Nephron progenitor cell (in vitro differentiated cells): ENCODE measurements around the gene NDFIP2.

Experiments used
- DNase-seq: peaks from one replicate; pipeline ENCODE4 v3.0.0; 2021
- H3K27ac Mint-ChIP-seq: 2 replicates; pipeline ENCODE4 v1.8.0; 2021; ENCODE audit warnings: mild to moderate bottlenecking, moderate library complexity, mixed read lengths
- H3K27me3 Mint-ChIP-seq: 2 replicates; pipeline ENCODE4 v1.8.0; 2021; ENCODE audit warnings: mild to moderate bottlenecking, low read depth, mixed read lengths; ENCODE audit not compliant: poor library complexity
- H3K36me3 Mint-ChIP-seq: 2 replicates; pipeline ENCODE4 v1.8.0; 2021; ENCODE audit warnings: low read depth, mixed read lengths
- H3K4me1 Mint-ChIP-seq: 2 replicates; pipeline ENCODE4 v1.8.0; 2021; ENCODE audit warnings: mixed read lengths
- H3K4me3 Mint-ChIP-seq: 2 replicates; pipeline ENCODE4 v1.8.0; 2021; ENCODE audit warnings: mild to moderate bottlenecking, moderate library complexity, mixed read lengths
- H3K9me3 Mint-ChIP-seq: 2 replicates; pipeline ENCODE4 v1.8.0; 2021; ENCODE audit warnings: mild to moderate bottlenecking, moderate library complexity, mixed read lengths
- TF ChIP-seq, protein P1 (sequence below): fragments of 200-600 bp; sonication (generic); IDR thresholded peaks from 2 replicates; pipeline ENCODE4 v1.5.0; 2021; ENCODE audit warnings: antibody characterized with exemption

The NDFIP2 gene

GRCh38 chr13:79462895-79463294, 18.1 kb upstream of the NDFIP2 start:
- peaks cover 4% of the 10 kb centered on the region for H3K27me3 Mint-ChIP-seq
- H3K4me1 Mint-ChIP-seq: peaks cover 18% of the 10 kb centered on the region
- H3K9me3 Mint-ChIP-seq: no peaks in the 10 kb centered on the region
- no peak for DNase-seq
- no peaks in the 10 kb centered on the region for H3K36me3 Mint-ChIP-seq
- TF ChIP-seq, protein P1, sequence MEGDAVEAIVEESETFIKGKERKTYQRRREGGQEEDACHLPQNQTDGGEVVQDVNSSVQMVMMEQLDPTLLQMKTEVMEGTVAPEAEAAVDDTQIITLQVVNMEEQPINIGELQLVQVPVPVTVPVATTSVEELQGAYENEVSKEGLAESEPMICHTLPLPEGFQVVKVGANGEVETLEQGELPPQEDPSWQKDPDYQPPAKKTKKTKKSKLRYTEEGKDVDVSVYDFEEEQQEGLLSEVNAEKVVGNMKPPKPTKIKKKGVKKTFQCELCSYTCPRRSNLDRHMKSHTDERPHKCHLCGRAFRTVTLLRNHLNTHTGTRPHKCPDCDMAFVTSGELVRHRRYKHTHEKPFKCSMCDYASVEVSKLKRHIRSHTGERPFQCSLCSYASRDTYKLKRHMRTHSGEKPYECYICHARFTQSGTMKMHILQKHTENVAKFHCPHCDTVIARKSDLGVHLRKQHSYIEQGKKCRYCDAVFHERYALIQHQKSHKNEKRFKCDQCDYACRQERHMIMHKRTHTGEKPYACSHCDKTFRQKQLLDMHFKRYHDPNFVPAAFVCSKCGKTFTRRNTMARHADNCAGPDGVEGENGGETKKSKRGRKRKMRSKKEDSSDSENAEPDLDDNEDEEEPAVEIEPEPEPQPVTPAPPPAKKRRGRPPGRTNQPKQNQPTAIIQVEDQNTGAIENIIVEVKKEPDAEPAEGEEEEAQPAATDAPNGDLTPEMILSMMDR: no peak
- H3K27ac Mint-ChIP-seq: no peak overlapping the region
- no peak overlapping the region for H3K4me3 Mint-ChIP-seq

GRCh38 chr13:79463604-79464003, 17.4 kb upstream of the NDFIP2 start:
- no peak overlapping the region for H3K27ac Mint-ChIP-seq
- H3K27me3 Mint-ChIP-seq: peaks cover 4% of the 10 kb centered on the region
- H3K4me3 Mint-ChIP-seq: no peak overlapping the region

DNA sequence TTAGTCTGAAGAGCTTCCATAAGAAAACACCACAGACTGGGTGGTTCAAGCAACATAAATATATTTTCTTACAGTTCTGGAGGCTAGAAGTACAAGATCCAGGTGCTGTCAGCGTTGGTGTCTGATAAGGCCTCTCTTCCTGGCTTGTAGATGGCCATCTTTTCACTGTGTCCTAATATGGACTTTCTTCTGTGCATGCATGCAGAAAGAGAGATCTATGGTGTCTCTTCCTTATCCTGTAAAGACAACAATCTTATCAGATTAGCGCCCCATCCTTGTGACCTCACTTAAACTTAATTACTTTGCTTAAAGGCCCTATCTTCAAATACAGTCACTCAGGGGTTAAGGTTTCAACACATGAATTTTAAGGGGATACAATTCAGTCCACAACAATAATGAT, 14.1 kb upstream of the NDFIP2 start:
- Mint-ChIP-seq H3K4me1 (no peaks in the 10 kb centered on the region), H3K36me3 (no peaks in the 10 kb centered on the region), H3K4me3 (no peak overlapping the region), H3K9me3 (no peaks in the 10 kb centered on the region), H3K27me3 (peaks cover 4% of the 10 kb centered on the region), H3K27ac (no peak overlapping the region)
- TF ChIP-seq, protein P1: no peak
- DNase-seq: no peak

More at GRCh38 chr13:79463604-79464003, 17.4 kb upstream of the NDFIP2 start:
- DNase-seq: no peak
- Mint-ChIP-seq H3K36me3 (no peaks in the 10 kb centered on the region), H3K9me3 (no peaks in the 10 kb centered on the region), H3K4me1 (peaks cover 12% of the 10 kb centered on the region)
- TF ChIP-seq, protein P1: no peak

GRCh38 chr13:79468402-79468801, 12.6 kb upstream of the NDFIP2 start:
- Mint-ChIP-seq H3K27me3 (peaks cover 4% of the 10 kb centered on the region), H3K36me3 (no peaks in the 10 kb centered on the region), H3K9me3 (peaks cover 6% of the 10 kb centered on the region), H3K27ac (no peak overlapping the region), H3K4me1 (no peaks in the 10 kb centered on the region), H3K4me3 (no peak overlapping the region)
- DNase-seq: no peak
- TF ChIP-seq, protein P1: no peak

GRCh38 chr13:79468819-79469218, 12.1 kb upstream of the NDFIP2 start:
- no peak overlapping the region for H3K27ac Mint-ChIP-seq
- TF ChIP-seq, protein P1: no peak
- no peak for DNase-seq
- H3K4me1 Mint-ChIP-seq: no peaks in the 10 kb centered on the region
- no peaks in the 10 kb centered on the region for H3K36me3 Mint-ChIP-seq
- H3K27me3 Mint-ChIP-seq: peaks cover 4% of the 10 kb centered on the region
- H3K9me3 Mint-ChIP-seq: peaks cover 6% of the 10 kb centered on the region
- H3K4me3 Mint-ChIP-seq: no peak overlapping the region

- H3K4me1 Mint-ChIP-seq: no peaks in the 10 kb centered on the region
- no peak overlapping the region for H3K4me3 Mint-ChIP-seq
- H3K27me3 Mint-ChIP-seq: peaks cover 4% of the 10 kb centered on the region
- peaks cover 13% of the 10 kb centered on the region for H3K9me3 Mint-ChIP-seq
- H3K27ac Mint-ChIP-seq: no peak overlapping the region
- no peak for DNase-seq
- no peaks in the 10 kb centered on the region for H3K36me3 Mint-ChIP-seq
- TF ChIP-seq, protein P1: no peak
Measured at GRCh38 chr13:79469608-79470007, 11.3 kb upstream of the NDFIP2 start.
